Left forelimb (tissue), 1 donor: ENCODE data around the gene RAF1.
"Not testable (repeated sequence)": the region's sequence is repeated elsewhere in the genome, so short reads cannot be mapped to it uniquely, and the experiment has no call there.

Source experiments
- DNase-seq: peaks from one replicate; pipeline ENCODE4 v3.0.0-alpha.2; 2018; ENCODE audit warnings: low spot score

Gene RAF1

GRCh38 chr3:12663936-12664908 lies at the start of gene RAF1:
Gene RAF1, minus strand, starts transcription at chr3:12664117. Its CDS starts 45,396 bp downstream, at chr3:12618721.
- DNase-seq, result peak; percentile 99

- DNase-seq, result no peak
Measured at GRCh38 chr3:12710062-12710461, 46.1 kb upstream of the RAF1 start.

DNA sequence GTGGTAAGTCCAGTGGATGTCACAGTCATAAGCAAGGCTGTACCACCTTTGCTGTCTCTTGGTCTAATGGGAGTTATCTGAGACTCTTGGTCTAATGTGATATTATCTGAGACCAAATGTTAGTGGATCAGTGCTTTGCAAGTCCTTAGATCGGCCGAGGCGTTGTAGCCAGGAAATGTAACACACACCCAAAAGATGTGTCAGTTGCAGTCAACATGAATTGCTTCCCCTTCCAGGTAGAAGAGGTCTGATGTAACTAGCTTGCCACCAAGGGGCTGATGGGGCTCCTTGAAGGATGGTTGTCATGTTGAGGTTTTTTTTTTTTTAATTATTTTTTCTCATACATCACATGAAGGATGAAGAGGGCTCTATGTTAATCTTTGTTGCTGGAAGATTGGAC lies 45.4 kb upstream of the RAF1 start:
- DNase-seq, result no peak

DNA sequence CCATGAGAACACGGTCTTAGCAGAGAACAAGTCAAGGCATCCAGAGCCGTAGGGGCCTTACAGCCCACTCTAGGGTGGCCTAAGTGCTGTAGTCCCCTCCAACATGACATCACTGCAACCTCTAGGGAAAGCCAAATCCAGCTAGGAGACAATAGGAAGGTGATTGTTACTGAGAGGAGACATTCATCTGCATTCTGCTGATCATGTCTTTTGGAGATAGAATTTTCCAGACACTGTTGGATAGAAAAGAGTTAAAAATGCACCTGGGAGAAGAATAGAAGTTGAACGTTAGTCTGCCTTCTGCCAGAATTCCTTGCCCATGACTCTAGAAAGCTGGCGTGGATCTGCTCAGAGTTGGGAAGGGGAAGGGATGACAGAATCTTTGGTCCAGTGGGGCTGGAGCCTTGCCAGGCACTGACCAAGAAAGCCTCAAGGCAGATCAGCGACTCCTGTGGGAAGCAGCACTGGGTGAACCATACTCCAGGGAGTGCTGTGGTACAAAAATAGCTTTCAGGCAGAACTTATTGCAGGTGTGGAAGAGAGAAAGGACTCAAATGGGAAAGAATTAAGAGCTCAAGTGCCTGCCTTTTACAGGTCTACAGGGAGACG lies 44.8 kb upstream of the RAF1 start:
- no peak for DNase-seq

- no peak for DNase-seq
Measured at GRCh38 chr3:12707449-12707848, 43.5 kb upstream of the RAF1 start.

GRCh38 chr3:12706504-12707253 lies 42.8 kb upstream of the RAF1 start:
- no peak for DNase-seq

- no peak for DNase-seq
Measured at GRCh38 chr3:12705981-12706380, 42.1 kb upstream of the RAF1 start.

GRCh38 chr3:12705374-12705926 lies 41.5 kb upstream of the RAF1 start:
- DNase-seq, result no peak

DNA sequence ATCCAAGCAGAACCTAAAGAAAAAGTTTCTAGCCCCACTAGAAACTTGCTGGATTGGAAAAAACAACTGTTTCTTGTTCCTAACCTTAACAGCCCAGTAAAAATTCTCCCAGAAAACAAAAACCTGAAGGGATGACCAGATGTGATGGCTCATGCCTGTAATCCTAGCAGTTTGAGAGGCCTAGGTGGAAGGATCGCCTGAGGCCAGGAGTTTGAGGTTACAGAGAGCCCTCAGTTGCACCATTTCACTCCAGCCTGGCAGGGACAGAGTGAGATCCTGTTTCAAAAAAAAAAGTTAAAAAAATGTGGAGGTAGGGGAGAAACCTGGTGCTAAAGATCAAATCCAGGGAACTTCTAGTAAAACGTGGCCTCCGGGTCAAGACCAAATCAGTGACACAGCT lies 38.6 kb upstream of the RAF1 start:
- no peak for DNase-seq

GRCh38 chr3:12701601-12702000 lies 37.7 kb upstream of the RAF1 start:
- not testable (repeated sequence) for DNase-seq

DNA sequence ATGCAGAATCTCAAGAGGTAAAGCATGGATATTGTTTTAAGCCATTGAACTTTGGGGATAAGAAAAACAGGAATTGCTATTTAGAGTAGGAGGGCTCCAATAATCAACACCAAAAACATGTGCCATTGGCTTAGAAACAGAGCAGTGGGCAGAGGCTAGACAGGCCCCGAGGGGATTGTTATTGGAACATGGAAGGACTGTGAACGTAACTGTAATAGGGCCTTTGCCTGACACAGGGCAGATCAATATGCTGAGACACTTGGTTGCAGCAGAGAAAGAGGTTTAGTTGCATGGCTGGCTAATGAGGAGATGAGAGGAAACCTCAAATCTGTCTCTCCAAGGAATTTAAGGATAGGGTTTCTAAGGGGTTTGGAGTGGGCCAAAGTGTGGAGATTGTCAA lies 36.9 kb upstream of the RAF1 start:
- no peak for DNase-seq

GRCh38 chr3:12695916-12696315 lies 32.0 kb upstream of the RAF1 start:
- no peak for DNase-seq

DNA sequence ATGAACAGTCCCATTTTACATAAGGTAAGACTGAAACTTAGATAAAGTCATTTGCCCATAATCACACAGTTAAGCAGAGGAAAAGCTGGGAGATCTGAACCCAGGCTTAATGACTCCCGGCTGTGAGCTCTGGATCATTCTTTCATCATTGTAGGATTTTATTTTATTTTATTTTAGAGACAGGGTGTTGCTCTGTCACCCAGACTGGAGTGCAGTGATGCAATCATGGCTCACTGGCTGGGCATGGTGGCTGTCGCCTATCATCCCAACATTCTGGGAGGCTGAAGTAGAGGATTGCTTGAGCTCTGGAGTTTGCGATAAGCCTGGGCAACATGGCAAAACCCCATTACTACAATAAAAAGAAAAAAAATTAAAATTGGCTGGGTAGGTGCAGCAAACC lies 31.2 kb upstream of the RAF1 start:
- DNase-seq, result no peak

DNA sequence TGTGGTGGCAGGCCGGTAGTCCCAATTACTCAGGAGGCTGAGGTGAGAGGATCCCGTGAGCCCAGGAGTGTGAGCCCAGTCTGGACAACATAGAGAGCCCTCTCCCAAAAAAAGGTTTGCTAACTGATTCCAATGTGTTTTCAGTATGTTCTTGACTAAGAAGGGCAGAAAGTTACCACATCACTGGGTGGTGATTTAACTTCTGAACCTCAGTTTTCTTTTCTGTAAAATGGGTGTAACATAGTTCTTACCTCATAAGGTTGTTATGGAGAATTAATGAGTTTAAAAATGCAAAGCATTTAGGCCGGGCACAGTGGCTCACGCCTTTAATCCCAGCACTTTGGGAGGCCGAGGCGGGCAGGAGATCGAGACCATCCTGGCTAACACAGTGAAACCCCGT lies 28.5 kb upstream of the RAF1 start:
- no peak for DNase-seq

DNA sequence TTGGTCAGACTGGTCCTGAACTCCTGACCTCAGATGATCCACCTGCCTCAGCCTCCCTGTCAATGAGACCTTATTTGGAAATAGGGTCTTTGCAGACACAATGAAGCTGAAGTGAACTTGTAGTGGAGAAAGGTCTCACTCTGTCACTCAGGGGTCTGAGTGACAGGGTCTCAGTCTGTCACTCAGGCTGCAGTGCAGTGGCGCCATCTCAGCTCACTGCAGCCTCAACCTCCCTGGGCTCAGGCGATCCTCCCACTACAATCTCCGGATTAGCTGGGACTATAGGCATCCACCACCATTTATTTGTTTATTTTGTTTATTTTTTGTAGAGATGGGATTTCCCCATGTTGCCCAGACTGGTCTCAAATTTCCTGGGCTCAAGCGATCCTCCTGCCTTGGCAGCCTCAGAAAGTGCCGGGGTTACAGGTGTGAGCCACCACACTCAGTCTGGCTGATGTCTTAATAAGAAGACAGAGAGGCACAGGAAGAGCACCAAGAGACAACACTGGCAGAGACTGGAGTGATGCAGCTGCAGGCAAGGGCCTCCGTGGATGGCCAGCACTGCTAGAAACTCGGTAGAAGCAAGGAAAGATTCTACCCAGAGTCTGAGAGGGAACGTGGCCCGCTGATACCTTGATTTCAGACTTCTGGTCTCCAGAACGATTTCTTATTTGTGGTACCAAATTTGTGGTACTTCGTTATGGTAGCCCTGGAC lies 26.2 kb upstream of the RAF1 start:
- DNase-seq, result no peak

- DNase-seq, result no peak
Measured at GRCh38 chr3:12687948-12688347, 24.0 kb upstream of the RAF1 start.

GRCh38 chr3:12686096-12686495 lies 22.2 kb upstream of the RAF1 start:
- no peak for DNase-seq

DNA sequence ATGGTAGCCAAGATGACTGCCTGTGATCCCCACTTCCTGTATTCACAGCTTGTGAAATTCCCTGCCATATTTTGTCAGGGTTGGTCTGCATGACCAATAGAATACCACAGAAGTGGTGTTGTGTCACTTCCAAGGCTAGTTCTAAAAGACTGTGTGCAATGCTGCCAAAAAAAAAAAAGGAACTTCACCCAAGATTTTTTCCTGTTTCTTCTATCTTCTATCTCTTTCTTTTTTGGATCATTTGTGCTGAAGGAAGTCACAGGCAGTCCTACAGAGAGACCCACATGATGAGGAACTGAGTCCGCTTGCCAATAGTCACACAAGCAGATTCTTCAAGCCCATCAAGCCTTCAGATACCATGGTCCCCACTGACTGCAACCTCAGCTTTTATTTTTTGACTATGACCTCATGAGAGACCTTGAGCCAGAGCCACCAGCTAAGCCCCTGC lies 18.1 kb upstream of the RAF1 start:
- no peak for DNase-seq

GRCh38 chr3:12681089-12681942 lies 17.4 kb upstream of the RAF1 start:
- no peak for DNase-seq

GRCh38 chr3:12679468-12679867 lies 15.6 kb upstream of the RAF1 start:
- DNase-seq, result no peak

DNA sequence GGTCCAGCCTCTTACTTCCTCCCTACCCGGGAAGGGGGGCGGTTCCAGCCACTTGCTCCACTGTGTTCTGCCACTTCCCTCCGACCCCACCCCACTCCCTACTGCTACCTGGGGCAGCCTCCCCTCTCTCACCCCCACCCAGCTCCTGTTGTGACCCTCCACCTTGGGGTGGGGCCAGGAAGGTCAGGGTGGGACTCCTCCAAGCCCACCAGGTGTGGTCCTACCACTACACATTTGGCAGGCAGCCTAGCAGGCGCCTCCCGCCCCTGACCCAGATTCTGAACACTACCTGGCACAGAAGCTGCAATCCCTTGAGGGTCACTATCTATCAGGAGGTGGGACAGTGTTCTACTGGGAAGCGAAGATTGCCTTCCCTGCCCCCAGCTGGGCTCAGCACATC lies 13.7 kb upstream of the RAF1 start:
- no peak for DNase-seq
